Measurements from ENCODE around the gene FAM76A.
A peak's percentile ranks its signal among the peaks of the same experiment; 100 is the strongest.

The FAM76A gene

DNA sequence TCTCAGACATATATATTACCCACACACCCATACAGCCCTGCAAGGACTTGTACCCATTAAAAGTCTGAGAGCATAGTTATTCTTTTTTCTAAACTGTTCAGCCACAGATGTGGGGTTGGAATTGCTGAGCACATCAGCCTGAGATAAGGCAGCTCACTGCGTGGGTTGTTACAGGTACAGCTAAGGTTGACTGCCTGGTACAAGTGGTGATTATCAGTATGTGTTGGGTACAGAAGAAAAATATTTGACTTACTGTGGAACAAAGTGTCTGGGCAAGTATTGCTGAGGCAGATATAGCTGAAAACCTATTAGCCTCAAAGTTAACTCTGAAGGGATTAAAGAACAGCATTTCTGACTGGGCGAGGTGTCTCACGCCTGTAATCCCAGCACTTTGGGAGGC is 52.3 kb downstream of the FAM76A start:
- in situ Hi-C loops (cut with HindIII; ENCODE audit: low sequenced_read_pairs): no loop called here
- DNase-seq (ENCODE audit: low read depth, low spot score): no peak
- H3K4me3 ChIP-seq (ENCODE audit: low read depth, low read length): no peak overlapping the region
- TF ChIP-seq, protein P1, sequence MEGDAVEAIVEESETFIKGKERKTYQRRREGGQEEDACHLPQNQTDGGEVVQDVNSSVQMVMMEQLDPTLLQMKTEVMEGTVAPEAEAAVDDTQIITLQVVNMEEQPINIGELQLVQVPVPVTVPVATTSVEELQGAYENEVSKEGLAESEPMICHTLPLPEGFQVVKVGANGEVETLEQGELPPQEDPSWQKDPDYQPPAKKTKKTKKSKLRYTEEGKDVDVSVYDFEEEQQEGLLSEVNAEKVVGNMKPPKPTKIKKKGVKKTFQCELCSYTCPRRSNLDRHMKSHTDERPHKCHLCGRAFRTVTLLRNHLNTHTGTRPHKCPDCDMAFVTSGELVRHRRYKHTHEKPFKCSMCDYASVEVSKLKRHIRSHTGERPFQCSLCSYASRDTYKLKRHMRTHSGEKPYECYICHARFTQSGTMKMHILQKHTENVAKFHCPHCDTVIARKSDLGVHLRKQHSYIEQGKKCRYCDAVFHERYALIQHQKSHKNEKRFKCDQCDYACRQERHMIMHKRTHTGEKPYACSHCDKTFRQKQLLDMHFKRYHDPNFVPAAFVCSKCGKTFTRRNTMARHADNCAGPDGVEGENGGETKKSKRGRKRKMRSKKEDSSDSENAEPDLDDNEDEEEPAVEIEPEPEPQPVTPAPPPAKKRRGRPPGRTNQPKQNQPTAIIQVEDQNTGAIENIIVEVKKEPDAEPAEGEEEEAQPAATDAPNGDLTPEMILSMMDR (IDR thresholded peaks at IDR 0.05; ENCODE audit: low read depth, low read length): no peak

DNA sequence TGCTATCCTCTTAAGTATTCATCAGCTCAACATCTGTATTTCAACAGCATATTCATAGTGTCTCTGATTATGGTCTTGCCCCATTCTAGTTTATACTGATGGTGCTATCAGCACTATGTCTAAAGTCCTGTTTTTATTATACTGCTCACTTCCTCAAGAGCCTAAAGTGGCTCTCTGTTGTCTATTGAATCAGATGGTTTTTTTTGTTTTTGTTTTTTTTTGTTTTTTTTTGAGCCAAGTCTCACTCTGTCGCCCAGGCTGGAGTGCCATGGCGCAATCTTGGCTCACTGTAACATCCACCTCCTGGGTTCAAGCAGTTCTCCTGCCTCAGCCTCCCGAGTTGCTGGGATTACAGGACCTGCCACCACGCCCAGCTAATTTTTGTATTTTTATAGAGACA is 53.4 kb downstream of the FAM76A start:
- DNase-seq (ENCODE audit: low read depth, low spot score): no peak
- no peak overlapping the region for H3K4me3 ChIP-seq (ENCODE audit: low read depth, low read length)
- TF ChIP-seq, protein P1 (IDR thresholded peaks at IDR 0.05; ENCODE audit: low read depth, low read length): no peak
- in situ Hi-C loops (cut with HindIII; ENCODE audit: low sequenced_read_pairs): no loop called here

DNA sequence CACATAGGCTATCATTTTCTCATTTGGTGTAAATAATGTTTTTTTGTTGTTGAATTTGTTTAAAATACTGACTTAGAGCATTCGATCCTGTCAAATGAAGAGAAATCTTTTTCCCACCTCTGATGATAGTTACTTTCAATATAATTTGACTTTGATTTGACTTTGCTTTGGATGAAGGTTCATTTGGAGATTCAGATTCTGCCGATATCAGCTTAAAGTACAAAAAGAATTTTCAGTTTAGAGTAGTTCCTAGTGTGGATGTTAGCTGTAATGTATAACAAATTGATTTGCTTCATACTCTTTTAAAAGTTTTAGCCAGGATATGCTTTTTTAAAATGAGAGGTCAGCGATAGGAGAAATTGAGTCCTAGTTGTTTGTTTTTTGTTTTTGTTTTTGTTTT is 57.2 kb downstream of the FAM76A start:
- H3K4me3 ChIP-seq (ENCODE audit: low read depth, low read length): no peak overlapping the region
- no peak for DNase-seq (ENCODE audit: low read depth, low spot score)
- in situ Hi-C loops (cut with HindIII; ENCODE audit: low sequenced_read_pairs): no loop called here
- TF ChIP-seq, protein P1 (IDR thresholded peaks at IDR 0.05; ENCODE audit: low read depth, low read length): no peak

DNA sequence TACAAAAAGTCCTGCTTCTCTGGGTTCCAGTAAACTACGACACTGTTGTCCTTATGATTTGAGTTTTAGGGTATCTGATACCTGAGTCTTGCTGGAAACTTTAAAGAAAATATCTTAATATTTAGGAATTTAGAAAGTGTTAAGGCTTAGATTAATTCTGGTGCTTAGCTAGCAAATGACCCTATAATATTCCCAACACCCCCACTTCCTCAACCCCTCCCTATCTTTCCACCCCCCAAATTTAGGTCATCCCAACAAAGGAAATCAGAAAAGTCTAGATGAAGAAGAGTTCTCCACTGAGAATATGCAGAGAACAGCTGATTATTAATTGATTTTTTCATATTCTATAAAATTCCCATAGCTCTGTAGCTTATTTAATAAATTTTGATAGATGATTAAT is 58.9 kb downstream of the FAM76A start:
- no peak for DNase-seq (ENCODE audit: low read depth, low spot score)
- H3K4me3 ChIP-seq (ENCODE audit: low read depth, low read length): no peak overlapping the region
- TF ChIP-seq, protein P1 (IDR thresholded peaks at IDR 0.05; ENCODE audit: low read depth, low read length): no peak
- in situ Hi-C loops (cut with HindIII; ENCODE audit: low sequenced_read_pairs): no loop called here

DNA sequence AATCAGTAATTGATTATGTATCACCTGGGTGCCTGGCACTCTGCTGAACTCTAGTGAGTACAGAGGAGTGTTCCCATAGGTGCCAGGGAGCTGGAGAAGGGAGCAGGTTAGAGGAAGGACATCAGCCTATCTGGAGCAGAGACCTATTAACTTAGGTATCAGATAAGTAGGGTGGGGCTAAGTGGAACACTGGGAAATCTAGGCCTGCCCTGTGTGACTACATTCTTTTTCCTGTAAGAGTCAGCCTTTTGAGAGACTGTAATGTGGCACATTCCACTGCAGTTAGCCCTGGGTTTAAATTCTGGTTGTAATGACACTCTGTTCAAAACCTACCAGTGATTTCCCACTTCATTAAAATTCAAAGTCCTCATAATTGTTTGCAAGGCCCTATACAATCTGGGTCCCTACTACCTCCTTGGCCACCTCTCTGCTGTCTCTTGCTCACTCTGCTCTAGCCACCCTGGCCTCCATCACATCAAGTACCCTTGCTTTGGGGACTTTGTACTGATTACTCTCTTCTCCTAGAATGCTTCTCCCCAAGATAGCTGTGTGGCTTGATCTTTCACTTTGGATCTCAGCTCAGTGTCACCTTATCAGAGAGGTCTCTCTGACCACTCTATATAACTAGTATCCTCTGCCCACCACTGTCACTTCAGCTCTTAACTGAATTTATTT is 60.2 kb downstream of the FAM76A start:
- no peak overlapping the region for H3K4me3 ChIP-seq (ENCODE audit: low read depth, low read length)
- peak; percentile 6 for DNase-seq (ENCODE audit: low read depth, low spot score)
- TF ChIP-seq, protein P1 (IDR thresholded peaks at IDR 0.05; ENCODE audit: low read depth, low read length): no peak
- in situ Hi-C loops (cut with HindIII; ENCODE audit: low sequenced_read_pairs): no loop called here

DNA sequence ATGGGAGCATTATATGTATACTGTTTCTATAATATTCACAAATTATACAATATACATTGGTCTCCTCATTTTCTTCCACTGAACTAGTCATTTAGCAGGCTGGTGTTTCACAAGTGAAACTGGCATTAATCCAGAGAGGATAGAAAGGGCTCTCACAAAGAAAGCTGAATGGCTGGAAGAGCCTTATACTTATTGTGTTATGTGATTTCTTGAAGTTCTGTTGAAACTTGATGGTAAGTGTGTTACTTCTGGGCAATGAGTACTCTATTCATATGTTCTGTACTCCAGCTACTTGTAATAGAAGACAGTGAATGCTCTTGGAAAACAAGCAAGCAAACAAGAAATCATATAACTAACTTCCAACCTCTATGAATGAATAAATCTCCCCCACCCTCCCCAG is 62.1 kb downstream of the FAM76A start:
- peak; percentile 53 for DNase-seq (ENCODE audit: low read depth, low spot score)
- TF ChIP-seq, protein P1 (IDR thresholded peaks at IDR 0.05; ENCODE audit: low read depth, low read length): no peak
- no peak overlapping the region for H3K4me3 ChIP-seq (ENCODE audit: low read depth, low read length)
- in situ Hi-C loops (cut with HindIII; ENCODE audit: low sequenced_read_pairs): no loop called here
